Upper lobe of right lung (tissue), 1 donor: ENCODE results near the gene EIF1. TPM values are rescaled to one million over a fixed set of nuclear protein-coding genes. Genes with fewer than 3 reads are reported as not detected.
A peak's percentile ranks its signal among the peaks of the same experiment; 100 is the strongest.
"Not testable (repeated sequence)": the region's sequence is repeated elsewhere in the genome, so short reads cannot be mapped to it uniquely, and the experiment has no call there.

Experiments used
- ATAC-seq: fragments of 200-7000 bp; cut with Tn5 transposase; one replicate; pipeline ENCODE4 v1.9.1; 2020; ENCODE audit warnings: mild to moderate bottlenecking, moderate library complexity
- DNase-seq: peaks from one replicate; pipeline ENCODE4 v3.0.0-alpha.2; 2020
- H3K27ac ChIP-seq: fragments of 200-600 bp; one replicate; pipeline ENCODE4 v1.8.0; 2022
- H3K27me3 ChIP-seq: fragments of 200-600 bp; one replicate; pipeline ENCODE4 v1.8.0; 2022; ENCODE audit warnings: mild to moderate bottlenecking
- H3K36me3 ChIP-seq: fragments of 200-600 bp; one replicate; pipeline ENCODE4 v1.8.0; 2022
- H3K4me1 ChIP-seq: fragments of 200-600 bp; one replicate; pipeline ENCODE4 v1.8.0; 2022
- H3K4me3 ChIP-seq: fragments of 200-600 bp; one replicate; pipeline ENCODE4 v1.8.0; 2022; ENCODE audit warnings: mild to moderate bottlenecking
- H3K9me3 ChIP-seq: fragments of 200-600 bp; one replicate; pipeline ENCODE4 v1.8.0; 2022
- intact Hi-C: fragments of 100-400 bp; cut with DNase I; formaldehyde crosslinking; loops from one replicate; pipeline ENCODE4 v1.11.0; 2022
- total RNA-seq: library from RNA; stranded (reverse); fragmentation: NEBNext Ultra II Directional; extraction: Animal tissue kit (Norgen Biotek cat#: 25700); gene quantifications from one replicate; pipeline ENCODE4 v1.2.1, GENCODE V29; 2021
- TF ChIP-seq, protein P1 (sequence below): fragments of 200-600 bp; IDR thresholded peaks from one replicate; pipeline ENCODE4 v1.8.0; 2022; ENCODE audit warnings: antibody characterized with exemption
- donor health status: DM: no; HTN: yes; CAD: no; lungs with severe emphysema.

Gene EIF1
- total RNA-seq, 1 donor from 2014 or later: 974 TPM

DNA sequence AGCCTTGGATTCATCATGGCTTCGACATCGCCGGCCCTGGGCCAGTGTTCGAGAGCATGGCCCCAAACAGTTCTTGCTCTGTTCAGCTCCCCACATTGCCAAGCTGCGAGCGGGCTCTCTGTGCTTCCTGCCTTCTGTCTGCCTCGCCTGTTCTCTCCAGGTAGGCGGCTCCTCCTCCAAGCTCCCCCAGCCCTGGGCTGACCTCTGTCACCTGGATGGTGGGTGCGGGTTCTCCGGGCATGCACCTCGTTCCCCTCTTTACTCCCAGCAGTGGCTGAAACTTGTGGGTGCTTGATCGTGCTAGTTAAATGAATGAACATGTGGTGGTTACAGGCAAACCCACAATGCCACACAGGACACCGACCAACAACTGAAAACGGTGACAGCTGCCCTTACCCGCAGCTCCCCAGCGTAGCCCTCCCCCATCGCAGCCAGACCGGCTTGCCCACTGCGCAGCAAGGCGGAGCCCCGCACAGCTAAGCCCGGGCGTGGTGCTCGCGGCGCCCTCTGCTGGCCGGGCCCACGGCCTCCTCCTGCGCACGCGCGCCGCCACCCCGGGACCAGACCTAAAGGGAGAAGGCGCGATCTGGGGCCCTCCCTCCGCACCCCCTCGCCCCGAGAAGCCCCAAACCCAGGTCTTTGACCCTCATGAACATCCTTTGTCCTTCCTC lies 23.0 kb upstream of the EIF1 start:
- Histone ChIP-seq H3K9me3 (no peaks in the 10 kb centered on the region), H3K4me3 (peak overlapping the region; percentile 56), H3K4me1 (peaks cover 24% of the 10 kb centered on the region), H3K27me3 (no peaks in the 10 kb centered on the region), H3K36me3 (no peaks in the 10 kb centered on the region), H3K27ac (peak overlapping the region; percentile 86)
- peak; percentile 92 for ATAC-seq
- peak; percentile 96 for DNase-seq
- TF ChIP-seq, protein P1, sequence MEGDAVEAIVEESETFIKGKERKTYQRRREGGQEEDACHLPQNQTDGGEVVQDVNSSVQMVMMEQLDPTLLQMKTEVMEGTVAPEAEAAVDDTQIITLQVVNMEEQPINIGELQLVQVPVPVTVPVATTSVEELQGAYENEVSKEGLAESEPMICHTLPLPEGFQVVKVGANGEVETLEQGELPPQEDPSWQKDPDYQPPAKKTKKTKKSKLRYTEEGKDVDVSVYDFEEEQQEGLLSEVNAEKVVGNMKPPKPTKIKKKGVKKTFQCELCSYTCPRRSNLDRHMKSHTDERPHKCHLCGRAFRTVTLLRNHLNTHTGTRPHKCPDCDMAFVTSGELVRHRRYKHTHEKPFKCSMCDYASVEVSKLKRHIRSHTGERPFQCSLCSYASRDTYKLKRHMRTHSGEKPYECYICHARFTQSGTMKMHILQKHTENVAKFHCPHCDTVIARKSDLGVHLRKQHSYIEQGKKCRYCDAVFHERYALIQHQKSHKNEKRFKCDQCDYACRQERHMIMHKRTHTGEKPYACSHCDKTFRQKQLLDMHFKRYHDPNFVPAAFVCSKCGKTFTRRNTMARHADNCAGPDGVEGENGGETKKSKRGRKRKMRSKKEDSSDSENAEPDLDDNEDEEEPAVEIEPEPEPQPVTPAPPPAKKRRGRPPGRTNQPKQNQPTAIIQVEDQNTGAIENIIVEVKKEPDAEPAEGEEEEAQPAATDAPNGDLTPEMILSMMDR: peak; percentile 96
- intact Hi-C loops: no loop called here

DNA sequence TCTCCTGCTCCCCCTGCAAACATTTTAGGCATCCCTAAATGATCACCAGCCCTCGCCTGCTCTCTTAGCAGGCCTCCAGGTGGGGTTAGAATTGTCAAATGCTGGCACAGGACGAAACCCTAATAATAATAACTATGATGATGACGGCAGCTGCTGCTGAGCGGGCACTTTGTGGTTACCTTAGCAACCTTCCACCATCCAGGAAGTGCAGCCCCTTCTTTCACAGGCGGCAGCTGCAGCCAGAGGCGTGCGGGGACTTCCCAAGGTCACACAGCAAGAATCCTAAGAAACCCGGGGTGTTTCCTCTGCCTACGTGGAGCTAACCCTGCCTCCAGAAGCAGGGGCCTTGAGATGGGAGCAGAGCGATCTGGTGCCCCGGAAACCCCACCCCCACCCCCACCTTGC lies 22.4 kb upstream of the EIF1 start:
- peak overlapping the region; percentile 86 for H3K27ac ChIP-seq
- DNase-seq (peak; percentile 70), ATAC-seq (peak; percentile 0)
- H3K36me3 ChIP-seq: no peaks in the 10 kb centered on the region
- peak overlapping the region; percentile 56 for H3K4me3 ChIP-seq
- peaks cover 24% of the 10 kb centered on the region for H3K4me1 ChIP-seq
- no peaks in the 10 kb centered on the region for H3K27me3 ChIP-seq
- intact Hi-C loops: no loop called here
- H3K9me3 ChIP-seq: no peaks in the 10 kb centered on the region
- TF ChIP-seq, protein P1: peak; percentile 6

DNA sequence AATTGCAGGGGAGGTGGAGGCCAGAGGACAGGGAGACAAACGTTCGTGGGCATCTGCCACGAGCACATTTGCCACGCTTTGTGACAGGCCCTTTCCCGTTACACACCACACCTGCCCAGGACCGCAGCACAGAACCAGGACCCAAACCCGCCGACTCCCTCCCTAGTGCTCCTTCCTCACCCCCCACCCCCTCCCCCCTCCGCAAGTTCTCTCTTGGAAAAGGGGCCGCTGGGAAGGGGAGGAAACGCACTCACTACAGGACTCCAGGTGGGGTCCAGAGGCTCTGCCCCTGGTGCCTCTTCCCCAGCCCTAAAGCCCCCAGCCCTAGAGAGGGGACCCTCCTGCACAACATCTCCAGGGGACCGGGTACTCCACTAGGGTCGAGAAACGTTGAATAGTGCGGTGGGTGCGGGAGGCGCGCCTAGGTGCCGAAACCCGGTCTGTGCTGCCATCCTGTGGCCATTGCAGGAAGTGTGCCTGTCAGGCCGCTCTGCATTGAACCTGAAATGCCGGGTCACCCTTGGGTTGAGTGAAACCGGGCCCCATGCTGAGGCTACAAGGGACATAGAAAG lies 21.9 kb upstream of the EIF1 start:
- no peaks in the 10 kb centered on the region for H3K27me3 ChIP-seq
- no peaks in the 10 kb centered on the region for H3K9me3 ChIP-seq
- H3K27ac ChIP-seq: peak overlapping the region; percentile 86
- peak; percentile 86 for ATAC-seq
- no peaks in the 10 kb centered on the region for H3K36me3 ChIP-seq
- H3K4me3 ChIP-seq: peak overlapping the region; percentile 56
- peak; percentile 91 for DNase-seq
- H3K4me1 ChIP-seq: peaks cover 24% of the 10 kb centered on the region
- intact Hi-C loops: no loop called here
- TF ChIP-seq, protein P1: peak; percentile 94

DNA sequence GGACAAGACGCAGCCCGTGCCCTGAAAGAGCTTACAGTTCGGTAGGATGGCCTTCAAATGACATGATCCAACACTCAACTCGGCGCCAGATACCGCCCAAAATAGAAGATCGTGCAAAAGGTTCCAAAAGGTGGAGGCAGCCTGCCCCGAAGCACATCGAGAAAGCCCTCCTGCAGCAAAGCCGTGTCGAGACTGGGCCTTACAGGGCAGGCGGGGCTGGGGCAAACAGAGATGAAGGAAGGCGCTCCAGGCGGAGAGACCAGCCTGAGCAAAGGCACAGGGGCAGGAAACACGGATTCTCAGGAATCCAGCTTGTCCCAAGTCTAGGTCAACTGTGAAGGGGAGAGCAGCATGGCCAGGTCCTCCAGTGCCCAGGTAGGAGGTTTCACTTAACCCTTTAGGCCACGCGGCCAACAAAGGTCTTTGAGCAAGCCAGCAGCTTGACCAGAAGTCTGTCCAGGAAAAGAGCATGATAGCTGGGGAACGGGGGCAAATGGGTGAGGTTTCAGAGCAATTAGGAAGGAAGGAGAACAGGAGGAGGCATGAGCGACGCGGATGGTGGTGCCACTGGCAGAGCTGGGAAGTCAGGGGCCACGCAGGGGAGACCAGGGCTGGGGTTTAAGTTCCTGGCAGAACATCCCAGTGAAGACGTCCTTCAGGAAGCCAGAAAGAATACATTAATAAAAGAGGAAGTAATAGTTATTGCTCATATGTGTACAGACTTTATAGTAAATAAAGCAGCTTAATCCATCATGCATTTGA lies 21.2 kb upstream of the EIF1 start:
- H3K9me3 ChIP-seq: no peaks in the 10 kb centered on the region
- H3K36me3 ChIP-seq: no peaks in the 10 kb centered on the region
- no peak for ATAC-seq
- no peak for DNase-seq
- H3K4me1 ChIP-seq: peaks cover 24% of the 10 kb centered on the region
- TF ChIP-seq, protein P1: no peak
- no peaks in the 10 kb centered on the region for H3K27me3 ChIP-seq
- H3K4me3 ChIP-seq: peak overlapping the region; percentile 56
- intact Hi-C loops: no loop called here
- H3K27ac ChIP-seq: peak overlapping the region; percentile 86

DNA sequence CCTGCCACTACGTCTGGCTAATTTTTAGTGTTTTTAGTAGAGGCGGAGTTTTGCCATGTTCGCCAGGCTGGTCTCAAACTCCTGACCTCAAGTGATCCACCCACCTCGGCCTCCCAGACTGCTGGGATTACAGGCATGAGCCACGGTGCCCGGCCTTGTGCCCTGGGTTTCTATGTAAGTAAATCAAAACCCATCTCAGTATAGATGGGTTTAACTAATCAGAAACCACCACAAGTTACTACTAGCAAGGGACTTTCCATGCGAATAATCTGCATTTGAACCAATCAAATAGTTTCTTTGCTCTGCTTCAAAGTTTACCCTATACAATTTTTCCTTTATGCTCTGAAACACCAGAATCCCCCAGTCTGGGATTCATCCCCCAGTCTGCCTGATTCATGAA lies 16.5 kb upstream of the EIF1 start:
- DNase-seq (no peak), ATAC-seq (no peak)
- TF ChIP-seq, protein P1: no peak
- Histone ChIP-seq H3K36me3 (no peaks in the 10 kb centered on the region), H3K9me3 (no peaks in the 10 kb centered on the region), H3K27ac (no peak overlapping the region), H3K4me3 (no peak overlapping the region), H3K4me1 (peaks cover 26% of the 10 kb centered on the region), H3K27me3 (no peaks in the 10 kb centered on the region)
- intact Hi-C loops: no loop called here

DNA sequence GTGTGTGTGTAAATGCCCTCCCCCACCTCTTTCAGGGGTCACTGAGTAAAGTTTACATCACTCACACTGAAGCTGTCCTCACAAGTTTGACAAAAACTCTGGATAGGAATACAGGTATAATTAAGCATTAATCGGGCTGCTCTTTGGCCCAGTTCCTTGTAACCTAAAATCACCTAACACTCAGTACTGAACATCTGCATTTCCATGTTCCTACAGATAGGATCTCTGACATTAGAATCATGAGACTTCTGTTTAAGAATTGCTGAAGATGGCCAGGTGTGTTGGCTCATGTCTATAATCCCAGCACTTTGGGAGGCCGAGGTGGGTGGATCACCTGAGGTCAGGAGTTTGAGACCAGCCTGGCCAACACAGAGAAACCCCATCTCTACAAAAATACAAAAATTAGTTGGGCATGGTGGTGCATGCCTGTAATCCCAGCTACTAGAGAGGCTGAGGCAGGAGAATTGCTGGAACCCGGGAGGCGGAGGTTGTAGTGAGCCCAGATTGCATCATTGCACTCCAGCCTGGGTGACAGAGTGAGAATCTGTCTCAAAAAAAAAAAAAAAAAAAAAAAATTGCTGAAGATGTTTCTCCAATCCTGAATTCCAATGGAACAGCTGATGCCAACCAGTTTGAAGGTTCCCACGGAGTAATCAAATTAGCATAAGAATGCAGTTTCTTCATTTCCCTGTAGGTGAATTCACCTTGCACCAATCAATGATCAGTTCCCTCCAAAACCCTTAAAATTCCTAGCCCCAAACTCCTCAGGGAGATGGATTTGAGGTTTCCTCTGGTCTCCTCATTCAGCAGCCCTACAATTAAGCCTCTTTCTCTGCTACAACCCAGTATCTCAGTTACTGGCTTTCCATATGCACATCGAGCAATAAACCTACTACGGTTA lies 13.3 kb upstream of the EIF1 start:
- not testable (repeated sequence) for DNase-seq

More for the DNA sequence above, 13.3 kb upstream of the EIF1 start:
- H3K36me3 ChIP-seq, H3K9me3 ChIP-seq, H3K27ac ChIP-seq, ATAC-seq, intact Hi-C loops, H3K27me3 ChIP-seq, H3K4me3 ChIP-seq: not testable (repeated sequence)
- H3K4me1 ChIP-seq: peaks cover 17% of the 10 kb centered on the region
